ENCODE results near the gene GPR161. TPM values are rescaled to one million over a fixed set of nuclear protein-coding genes. Genes with fewer than 3 reads are reported as not detected.

Gene GPR161
- total and polyA plus RNA-seq, 2 experiments from 2014 or later, result 7.9 to 11.6 TPM

DNA sequence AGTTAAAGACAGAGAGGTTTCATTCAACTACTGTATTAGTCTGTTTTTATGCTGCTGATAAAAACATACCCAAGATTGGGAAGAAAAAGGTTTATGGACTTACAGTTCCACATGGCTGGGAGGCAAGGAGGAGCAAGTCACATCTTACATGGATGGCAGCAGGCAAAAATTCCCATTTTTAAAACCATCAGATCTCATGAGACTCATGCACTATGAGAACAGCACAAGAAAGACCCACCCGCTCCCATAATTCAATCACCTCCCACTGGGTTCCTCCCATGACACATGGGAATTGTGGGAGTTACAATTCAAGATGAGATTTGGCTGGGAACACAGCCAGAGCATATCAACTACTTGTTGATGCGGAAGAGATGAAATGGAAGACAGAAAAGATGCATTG is 9.2 kb downstream of the GPR161 start (continued):
- TF ChIP-seq, protein P1, sequence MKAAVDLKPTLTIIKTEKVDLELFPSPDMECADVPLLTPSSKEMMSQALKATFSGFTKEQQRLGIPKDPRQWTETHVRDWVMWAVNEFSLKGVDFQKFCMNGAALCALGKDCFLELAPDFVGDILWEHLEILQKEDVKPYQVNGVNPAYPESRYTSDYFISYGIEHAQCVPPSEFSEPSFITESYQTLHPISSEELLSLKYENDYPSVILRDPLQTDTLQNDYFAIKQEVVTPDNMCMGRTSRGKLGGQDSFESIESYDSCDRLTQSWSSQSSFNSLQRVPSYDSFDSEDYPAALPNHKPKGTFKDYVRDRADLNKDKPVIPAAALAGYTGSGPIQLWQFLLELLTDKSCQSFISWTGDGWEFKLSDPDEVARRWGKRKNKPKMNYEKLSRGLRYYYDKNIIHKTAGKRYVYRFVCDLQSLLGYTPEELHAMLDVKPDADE (IDR thresholded peaks at IDR 0.05), result no peak
- TF ChIP-seq POLR2AphosphoS5 (IDR thresholded peaks at IDR 0.05; ENCODE audit: low read depth) (no peak), STAT1 (IDR thresholded peaks at IDR 0.05; ENCODE audit: unreplicated experiment) (no peak), ZNF331 (CRISPR knock-in tag; IDR thresholded peaks at IDR 0.05; ENCODE audit: low read depth) (no peak), ZNF114 (CRISPR knock-in tag; IDR thresholded peaks at IDR 0.05) (no peak), EZH2 (IDR thresholded peaks at IDR 0.05; ENCODE audit: low read depth, unreplicated experiment) (no peak), NANOG (IDR thresholded peaks at IDR 0.05; ENCODE audit: borderline replicate concordance) (no peak), EZH2phosphoT487 (IDR thresholded peaks at IDR 0.05; ENCODE audit: unreplicated experiment) (no peak), CREB1 (CRISPR knock-in tag; IDR thresholded peaks at IDR 0.05; ENCODE audit: low read depth) (no peak)
- TF ChIP-seq, protein P2, sequence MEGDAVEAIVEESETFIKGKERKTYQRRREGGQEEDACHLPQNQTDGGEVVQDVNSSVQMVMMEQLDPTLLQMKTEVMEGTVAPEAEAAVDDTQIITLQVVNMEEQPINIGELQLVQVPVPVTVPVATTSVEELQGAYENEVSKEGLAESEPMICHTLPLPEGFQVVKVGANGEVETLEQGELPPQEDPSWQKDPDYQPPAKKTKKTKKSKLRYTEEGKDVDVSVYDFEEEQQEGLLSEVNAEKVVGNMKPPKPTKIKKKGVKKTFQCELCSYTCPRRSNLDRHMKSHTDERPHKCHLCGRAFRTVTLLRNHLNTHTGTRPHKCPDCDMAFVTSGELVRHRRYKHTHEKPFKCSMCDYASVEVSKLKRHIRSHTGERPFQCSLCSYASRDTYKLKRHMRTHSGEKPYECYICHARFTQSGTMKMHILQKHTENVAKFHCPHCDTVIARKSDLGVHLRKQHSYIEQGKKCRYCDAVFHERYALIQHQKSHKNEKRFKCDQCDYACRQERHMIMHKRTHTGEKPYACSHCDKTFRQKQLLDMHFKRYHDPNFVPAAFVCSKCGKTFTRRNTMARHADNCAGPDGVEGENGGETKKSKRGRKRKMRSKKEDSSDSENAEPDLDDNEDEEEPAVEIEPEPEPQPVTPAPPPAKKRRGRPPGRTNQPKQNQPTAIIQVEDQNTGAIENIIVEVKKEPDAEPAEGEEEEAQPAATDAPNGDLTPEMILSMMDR (conservative IDR thresholded peaks at IDR 0.05; ENCODE audit: low read depth in 2 of 2), result no peak

DNA sequence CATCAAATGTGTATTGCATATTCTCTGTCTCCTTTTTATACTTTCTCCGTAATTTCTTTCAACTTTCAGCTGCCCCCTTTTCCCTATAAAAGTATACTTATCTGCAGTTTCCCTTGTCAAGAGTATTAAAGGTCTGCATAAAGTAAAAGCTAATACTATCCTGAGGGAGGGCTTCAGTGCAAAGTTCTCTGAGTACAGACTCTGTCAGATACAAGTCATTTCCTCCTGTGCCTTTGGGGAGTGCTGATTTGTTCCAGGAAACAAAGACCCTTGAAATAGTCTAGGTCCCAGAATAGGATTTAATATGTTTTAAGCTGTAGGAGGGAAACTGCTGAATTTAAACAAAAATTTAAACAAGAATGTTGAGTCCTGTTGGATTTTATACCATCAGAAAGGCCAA is 11.7 kb downstream of the GPR161 start:
- H3K79me2 ChIP-seq (replicated peaks; ENCODE audit: insufficient read depth), result peaks cover 11% of the 10 kb centered on the region; the same call in 1 of the 2 replicates
- no peaks in the 10 kb centered on the region for H3K27me3 ChIP-seq (ENCODE audit: insufficient read depth)
- no peaks in the 10 kb centered on the region for H3K9me2 ChIP-seq (ENCODE audit: insufficient read depth)
- H3K27ac ChIP-seq (ENCODE audit: low read depth), result no peak overlapping the region
- Mint-ChIP-seq H3K4me3 (no peak overlapping the region), H3K27me3 (ENCODE audit: insufficient read depth, low read depth, poor library complexity) (peaks cover 1% of the 10 kb centered on the region), H3K4me1 (peaks cover 4% of the 10 kb centered on the region; the same call in 1 of the 3 replicates), H3K27ac (no peak overlapping the region), H3K36me3 (ENCODE audit: low read depth) (peaks cover 29% of the 10 kb centered on the region), H3K9me3 (peaks cover 9% of the 10 kb centered on the region; the same call in 2 of the 3 replicates)
- no peak overlapping the region for H3K4me3 ChIP-seq
- H3K36me3 ChIP-seq (ENCODE audit: insufficient read depth), result no peaks in the 10 kb centered on the region
- H3K4me2 ChIP-seq, result no peak overlapping the region
- no peak overlapping the region for H2AFZ ChIP-seq
- no peaks in the 10 kb centered on the region for H3K4me1 ChIP-seq (ENCODE audit: insufficient read depth)
- H3F3A ChIP-seq (replicated peaks; ENCODE audit: low read depth), result no peaks in the 10 kb centered on the region
- ATAC-seq, result no peak
- H4K20me1 ChIP-seq (replicated peaks; ENCODE audit: insufficient read depth), result no peaks in the 10 kb centered on the region; the same call in 1 of the 2 replicates
- DNase-seq (ENCODE audit: low spot score), result no peak
- no peak for TF ChIP-seq POLR2AphosphoS5 (IDR thresholded peaks at IDR 0.05; ENCODE audit: low read depth)
- TF ChIP-seq ZNF114 (CRISPR knock-in tag; IDR thresholded peaks at IDR 0.05), result no peak
- TF ChIP-seq, protein P2 (conservative IDR thresholded peaks at IDR 0.05; ENCODE audit: low read depth in 2 of 2), result no peak
- TF ChIP-seq, protein P3, sequence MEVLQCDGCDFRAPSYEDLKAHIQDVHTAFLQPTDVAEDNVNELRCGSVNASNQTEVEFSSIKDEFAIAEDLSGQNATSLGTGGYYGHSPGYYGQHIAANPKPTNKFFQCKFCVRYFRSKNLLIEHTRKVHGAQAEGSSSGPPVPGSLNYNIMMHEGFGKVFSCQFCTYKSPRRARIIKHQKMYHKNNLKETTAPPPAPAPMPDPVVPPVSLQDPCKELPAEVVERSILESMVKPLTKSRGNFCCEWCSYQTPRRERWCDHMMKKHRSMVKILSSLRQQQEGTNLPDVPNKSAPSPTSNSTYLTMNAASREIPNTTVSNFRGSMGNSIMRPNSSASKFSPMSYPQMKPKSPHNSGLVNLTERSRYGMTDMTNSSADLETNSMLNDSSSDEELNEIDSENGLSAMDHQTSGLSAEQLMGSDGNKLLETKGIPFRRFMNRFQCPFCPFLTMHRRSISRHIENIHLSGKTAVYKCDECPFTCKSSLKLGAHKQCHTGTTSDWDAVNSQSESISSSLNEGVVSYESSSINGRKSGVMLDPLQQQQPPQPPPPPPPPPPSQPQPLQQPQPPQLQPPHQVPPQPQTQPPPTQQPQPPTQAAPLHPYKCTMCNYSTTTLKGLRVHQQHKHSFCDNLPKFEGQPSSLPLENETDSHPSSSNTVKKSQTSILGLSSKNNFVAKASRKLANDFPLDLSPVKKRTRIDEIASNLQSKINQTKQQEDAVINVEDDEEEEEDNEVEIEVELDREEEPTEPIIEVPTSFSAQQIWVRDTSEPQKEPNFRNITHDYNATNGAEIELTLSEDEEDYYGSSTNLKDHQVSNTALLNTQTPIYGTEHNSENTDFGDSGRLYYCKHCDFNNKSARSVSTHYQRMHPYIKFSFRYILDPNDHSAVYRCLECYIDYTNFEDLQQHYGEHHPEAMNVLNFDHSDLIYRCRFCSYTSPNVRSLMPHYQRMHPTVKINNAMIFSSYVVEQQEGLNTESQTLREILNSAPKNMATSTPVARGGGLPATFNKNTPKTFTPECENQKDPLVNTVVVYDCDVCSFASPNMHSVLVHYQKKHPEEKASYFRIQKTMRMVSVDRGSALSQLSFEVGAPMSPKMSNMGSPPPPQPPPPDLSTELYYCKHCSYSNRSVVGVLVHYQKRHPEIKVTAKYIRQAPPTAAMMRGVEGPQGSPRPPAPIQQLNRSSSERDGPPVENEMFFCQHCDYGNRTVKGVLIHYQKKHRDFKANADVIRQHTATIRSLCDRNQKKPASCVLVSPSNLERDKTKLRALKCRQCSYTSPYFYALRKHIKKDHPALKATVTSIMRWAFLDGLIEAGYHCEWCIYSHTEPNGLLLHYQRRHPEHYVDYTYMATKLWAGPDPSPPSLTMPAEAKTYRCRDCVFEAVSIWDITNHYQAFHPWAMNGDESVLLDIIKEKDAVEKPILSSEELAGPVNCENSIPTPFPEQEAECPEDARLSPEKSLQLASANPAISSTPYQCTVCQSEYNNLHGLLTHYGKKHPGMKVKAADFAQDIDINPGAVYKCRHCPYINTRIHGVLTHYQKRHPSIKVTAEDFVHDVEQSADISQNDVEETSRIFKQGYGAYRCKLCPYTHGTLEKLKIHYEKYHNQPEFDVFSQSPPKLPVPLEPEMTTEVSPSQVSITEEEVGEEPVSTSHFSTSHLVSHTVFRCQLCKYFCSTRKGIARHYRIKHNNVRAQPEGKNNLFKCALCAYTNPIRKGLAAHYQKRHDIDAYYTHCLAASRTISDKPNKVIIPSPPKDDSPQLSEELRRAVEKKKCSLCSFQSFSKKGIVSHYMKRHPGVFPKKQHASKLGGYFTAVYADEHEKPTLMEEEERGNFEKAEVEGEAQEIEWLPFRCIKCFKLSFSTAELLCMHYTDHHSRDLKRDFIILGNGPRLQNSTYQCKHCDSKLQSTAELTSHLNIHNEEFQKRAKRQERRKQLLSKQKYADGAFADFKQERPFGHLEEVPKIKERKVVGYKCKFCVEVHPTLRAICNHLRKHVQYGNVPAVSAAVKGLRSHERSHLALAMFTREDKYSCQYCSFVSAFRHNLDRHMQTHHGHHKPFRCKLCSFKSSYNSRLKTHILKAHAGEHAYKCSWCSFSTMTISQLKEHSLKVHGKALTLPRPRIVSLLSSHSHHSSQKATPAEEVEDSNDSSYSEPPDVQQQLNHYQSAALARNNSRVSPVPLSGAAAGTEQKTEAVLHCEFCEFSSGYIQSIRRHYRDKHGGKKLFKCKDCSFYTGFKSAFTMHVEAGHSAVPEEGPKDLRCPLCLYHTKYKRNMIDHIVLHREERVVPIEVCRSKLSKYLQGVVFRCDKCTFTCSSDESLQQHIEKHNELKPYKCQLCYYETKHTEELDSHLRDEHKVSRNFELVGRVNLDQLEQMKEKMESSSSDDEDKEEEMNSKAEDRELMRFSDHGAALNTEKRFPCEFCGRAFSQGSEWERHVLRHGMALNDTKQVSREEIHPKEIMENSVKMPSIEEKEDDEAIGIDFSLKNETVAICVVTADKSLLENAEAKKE (CRISPR knock-in tag; IDR thresholded peaks at IDR 0.05), result no peak
